ENCODE results near the gene CAD.

DNA sequence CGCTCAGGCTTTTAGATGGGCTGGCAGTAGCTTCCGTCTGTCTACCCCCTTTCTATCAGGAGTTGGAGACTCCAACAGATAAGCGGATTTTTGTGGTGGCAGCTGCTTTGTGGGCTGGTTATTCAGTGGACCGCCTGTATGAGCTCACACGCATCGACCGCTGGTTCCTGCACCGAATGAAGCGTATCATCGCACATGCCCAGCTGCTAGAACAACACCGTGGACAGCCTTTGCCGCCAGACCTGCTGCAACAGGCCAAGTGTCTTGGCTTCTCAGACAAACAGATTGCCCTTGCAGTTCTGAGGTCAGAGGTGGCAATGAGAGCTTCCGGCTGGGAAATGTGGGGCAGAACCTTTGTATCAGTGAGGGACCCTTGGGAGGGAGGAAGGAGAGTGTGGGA, 14.8 kb downstream of the CAD start:
- TF ChIP-seq POLR2AphosphoS5 (IDR thresholded peaks at IDR 0.05; ENCODE audit: low read depth, low read length) (no peak), POLR2A (IDR thresholded peaks at IDR 0.05; ENCODE audit: low read depth, low read length) (no peak), TAF1 (IDR thresholded peaks at IDR 0.05; ENCODE audit: low read depth, low read length) (no peak), POU2F2 (IDR thresholded peaks at IDR 0.05; ENCODE audit: low read depth, low read length) (no peak)

All from GM12891 (cell line).